OCI-LY3 (cell line): ENCODE data around the gene ARHGAP6.
A peak's percentile ranks its signal among the peaks of the same experiment; 100 is the strongest.

Experiments
- H2AFZ ChIP-seq: fragments of 200-600, 300-600 bp; shearing (Covaris generic); 2 replicates; pipeline ENCODE4 v1.6.0; 2014; ENCODE audit warnings: antibody characterized with exemption, low read depth, low read length
- H3K27ac ChIP-seq: fragments of 200-600, 300-600 bp; sonication (generic); 2 replicates; pipeline ENCODE4 v1.5.1; 2014; ENCODE audit warnings: mild to moderate bottlenecking, low read length, moderate library complexity, mixed read lengths
- H3K27me3 ChIP-seq: fragments of 200-600, 300-600 bp; sonication (generic); 2 replicates; pipeline ENCODE4 v1.6.1; 2014; ENCODE audit warnings: low read depth, low read length, mixed read lengths
- H3K36me3 ChIP-seq: fragments of 200-600, 300-600 bp; sonication (generic); replicated peaks from 2 replicates; pipeline ENCODE3; 2014; ENCODE audit warnings: low read depth, low read length, mixed read lengths
- H3K4me1 ChIP-seq: fragments of 300-600, 200-600 bp; sonication (generic); 2 replicates; pipeline ENCODE4 v1.6.1; 2014; ENCODE audit warnings: low read length, mixed read lengths
- H3K4me2 ChIP-seq: fragments of 200-600, 300-600 bp; sonication (generic); 2 replicates; pipeline ENCODE4 v1.6.1; 2014; ENCODE audit warnings: low read length, mixed read lengths
- H3K4me3 ChIP-seq: fragments of 300-600, 200-600 bp; sonication (generic); 2 replicates; pipeline ENCODE4 v1.5.1; 2014; ENCODE audit warnings: antibody characterized with exemption, mild to moderate bottlenecking, low read length, moderate library complexity
- H3K79me2 ChIP-seq: fragments of 300-600, 200-600 bp; shearing (Covaris generic); 2 replicates; pipeline ENCODE4 v1.6.1; 2014; ENCODE audit warnings: mild to moderate bottlenecking, low read length, mixed read lengths
- H3K9ac ChIP-seq: fragments of 300-600, 200-600 bp; shearing (Covaris generic); 2 replicates; pipeline ENCODE4 v1.6.0; 2014; ENCODE audit warnings: mild to moderate bottlenecking, low read length, moderate library complexity
- H3K9me3 ChIP-seq: fragments of 200-600, 300-600 bp; shearing (Covaris generic); 2 replicates; pipeline ENCODE4 v1.6.1; 2014; ENCODE audit warnings: low read length, mixed read lengths; ENCODE audit not compliant: insufficient read depth
- H4K20me1 ChIP-seq: fragments of 200-600, 300-600 bp; sonication (generic); 2 replicates; pipeline ENCODE4 v1.6.1; 2016; ENCODE audit warnings: low read length, mixed read lengths; ENCODE audit not compliant: insufficient read depth
- EZH2phosphoT487 ChIP-seq: fragments of 200-600 bp; shearing (Covaris generic); IDR thresholded peaks from 2 replicates; pipeline ENCODE4 v1.6.1; 2018; ENCODE audit warnings: antibody characterized with exemption, mixed run types, low read depth
- TF ChIP-seq, protein P1 (sequence below): fragments of 200-600, 300-600 bp; sonication (generic); IDR thresholded peaks from 2 replicates; pipeline ENCODE4 v1.5.1; 2014; ENCODE audit warnings: antibody characterized with exemption, low read length, low read depth

The ARHGAP6 gene

DNA sequence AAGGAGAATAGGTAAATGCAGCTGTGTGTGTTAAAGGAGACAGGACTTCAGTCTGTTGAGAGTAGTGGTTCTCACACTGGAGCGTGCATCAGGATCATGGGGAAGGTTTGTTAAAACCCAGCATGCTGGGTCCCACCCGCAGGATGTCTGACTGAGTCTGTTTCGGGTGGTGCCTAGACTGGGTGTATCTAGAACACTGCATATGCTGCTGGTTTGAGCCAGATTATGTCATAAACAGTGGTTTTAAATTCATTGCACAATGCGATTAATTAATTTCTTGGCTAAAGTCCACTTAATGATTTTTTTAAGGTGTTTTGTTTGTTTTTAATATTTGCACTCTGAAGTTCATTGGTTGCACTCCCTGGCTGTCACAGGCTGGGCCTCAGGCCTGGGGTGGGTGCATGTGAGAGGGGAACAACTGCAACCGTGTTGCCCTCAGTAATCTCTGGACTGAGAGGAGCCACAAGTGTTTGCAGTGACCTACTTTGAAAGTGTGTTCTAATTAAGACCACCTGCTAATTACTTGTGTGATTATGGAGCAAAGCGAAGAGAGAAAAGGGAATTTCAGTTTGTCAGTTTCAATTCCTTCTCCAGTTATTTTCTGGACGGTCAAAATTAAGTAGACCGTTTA, 546.3 kb downstream of the ARHGAP6 start:
- H3K9me3 ChIP-seq = no peaks in the 10 kb centered on the region
- peaks cover 18% of the 10 kb centered on the region for H3K4me1 ChIP-seq
- H3K9ac ChIP-seq = no peak overlapping the region
- H3K79me2 ChIP-seq = peaks cover 8% of the 10 kb centered on the region
- no peak overlapping the region for H2AFZ ChIP-seq
- H3K27ac ChIP-seq = no peak overlapping the region
- H3K4me2 ChIP-seq = no peak overlapping the region; the same call in 1 of the 2 replicates
- no peak overlapping the region for H3K4me3 ChIP-seq
- H3K36me3 ChIP-seq = peaks cover 60% of the 10 kb centered on the region
- TF ChIP-seq, protein P1, sequence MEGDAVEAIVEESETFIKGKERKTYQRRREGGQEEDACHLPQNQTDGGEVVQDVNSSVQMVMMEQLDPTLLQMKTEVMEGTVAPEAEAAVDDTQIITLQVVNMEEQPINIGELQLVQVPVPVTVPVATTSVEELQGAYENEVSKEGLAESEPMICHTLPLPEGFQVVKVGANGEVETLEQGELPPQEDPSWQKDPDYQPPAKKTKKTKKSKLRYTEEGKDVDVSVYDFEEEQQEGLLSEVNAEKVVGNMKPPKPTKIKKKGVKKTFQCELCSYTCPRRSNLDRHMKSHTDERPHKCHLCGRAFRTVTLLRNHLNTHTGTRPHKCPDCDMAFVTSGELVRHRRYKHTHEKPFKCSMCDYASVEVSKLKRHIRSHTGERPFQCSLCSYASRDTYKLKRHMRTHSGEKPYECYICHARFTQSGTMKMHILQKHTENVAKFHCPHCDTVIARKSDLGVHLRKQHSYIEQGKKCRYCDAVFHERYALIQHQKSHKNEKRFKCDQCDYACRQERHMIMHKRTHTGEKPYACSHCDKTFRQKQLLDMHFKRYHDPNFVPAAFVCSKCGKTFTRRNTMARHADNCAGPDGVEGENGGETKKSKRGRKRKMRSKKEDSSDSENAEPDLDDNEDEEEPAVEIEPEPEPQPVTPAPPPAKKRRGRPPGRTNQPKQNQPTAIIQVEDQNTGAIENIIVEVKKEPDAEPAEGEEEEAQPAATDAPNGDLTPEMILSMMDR = no peak
- no peak for TF ChIP-seq EZH2phosphoT487
- H3K27me3 ChIP-seq = no peaks in the 10 kb centered on the region
- H4K20me1 ChIP-seq = no peaks in the 10 kb centered on the region; the same call in 1 of the 2 replicates

DNA sequence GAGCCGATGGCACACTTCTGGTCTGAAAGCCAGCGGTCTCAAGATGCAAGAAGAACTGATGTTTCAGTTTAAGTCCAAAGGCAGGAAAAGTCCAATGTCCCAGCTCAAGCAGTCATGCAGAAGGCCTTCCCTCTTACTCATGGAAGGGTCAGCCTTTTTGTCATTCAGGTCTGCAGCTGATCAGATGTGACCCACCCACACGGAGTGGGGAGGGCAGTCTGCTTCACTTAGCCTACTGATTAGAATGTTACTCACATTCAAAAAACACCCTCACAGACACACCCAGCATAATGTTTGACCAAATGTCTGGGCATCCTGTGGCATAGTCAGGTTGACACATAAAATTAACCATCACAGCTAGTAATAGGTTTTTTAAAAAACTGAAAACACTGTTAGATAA, 548.0 kb downstream of the ARHGAP6 start:
- Histone ChIP-seq H3K79me2 (peaks cover 24% of the 10 kb centered on the region), H3K36me3 (peaks cover 67% of the 10 kb centered on the region)

DNA sequence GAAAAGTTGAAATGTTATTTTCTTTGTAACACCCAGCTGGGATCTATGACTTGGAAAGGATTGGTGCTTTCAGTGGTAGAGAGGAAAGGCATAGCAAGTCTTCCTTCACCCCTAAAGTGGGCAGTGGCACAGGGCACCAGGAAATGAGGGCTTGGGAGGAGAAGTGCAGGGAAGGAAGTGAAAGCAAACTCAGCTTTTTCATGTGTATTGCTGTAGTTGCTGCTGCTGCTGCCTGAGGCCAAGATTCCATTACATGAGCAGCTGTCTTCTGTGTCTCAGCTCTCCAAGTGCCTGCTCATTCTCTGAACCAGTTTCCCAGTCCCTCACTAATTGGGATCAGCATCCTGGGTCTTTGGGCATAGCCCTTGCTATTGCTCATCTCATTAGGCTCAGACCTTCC, 552.0 kb downstream of the ARHGAP6 start:
- Histone ChIP-seq H3K27ac (peak overlapping the region; percentile 82), H2AFZ (no peak overlapping the region), H3K27me3 (no peaks in the 10 kb centered on the region), H3K9ac (peak overlapping the region; percentile 47), H3K9me3 (no peaks in the 10 kb centered on the region), H3K4me3 (peak overlapping the region; percentile 100), H3K4me2 (peak overlapping the region; percentile 93), H4K20me1 (0 out of 2 replicates have a peak, but pooled peaks cover 5% of the 10 kb centered on the region), H3K79me2 (peaks cover 51% of the 10 kb centered on the region), H3K36me3 (peaks cover 46% of the 10 kb centered on the region), H3K4me1 (peaks cover 38% of the 10 kb centered on the region)
- TF ChIP-seq, protein P1 = no peak
- TF ChIP-seq EZH2phosphoT487 = no peak

More for the DNA sequence above, 548.0 kb downstream of the ARHGAP6 start:
- TF ChIP-seq, protein P1 = no peak
- no peak for TF ChIP-seq EZH2phosphoT487
- H3K4me2 ChIP-seq = no peak overlapping the region
- H3K9me3 ChIP-seq = no peaks in the 10 kb centered on the region
- no peaks in the 10 kb centered on the region for H3K27me3 ChIP-seq
- peaks cover 34% of the 10 kb centered on the region for H3K4me1 ChIP-seq
- no peak overlapping the region for H3K4me3 ChIP-seq
- H3K9ac ChIP-seq = no peak overlapping the region
- no peak overlapping the region for H3K27ac ChIP-seq
- peaks cover 5% of the 10 kb centered on the region; the same call in 1 of the 2 replicates for H4K20me1 ChIP-seq
- no peak overlapping the region for H2AFZ ChIP-seq

DNA sequence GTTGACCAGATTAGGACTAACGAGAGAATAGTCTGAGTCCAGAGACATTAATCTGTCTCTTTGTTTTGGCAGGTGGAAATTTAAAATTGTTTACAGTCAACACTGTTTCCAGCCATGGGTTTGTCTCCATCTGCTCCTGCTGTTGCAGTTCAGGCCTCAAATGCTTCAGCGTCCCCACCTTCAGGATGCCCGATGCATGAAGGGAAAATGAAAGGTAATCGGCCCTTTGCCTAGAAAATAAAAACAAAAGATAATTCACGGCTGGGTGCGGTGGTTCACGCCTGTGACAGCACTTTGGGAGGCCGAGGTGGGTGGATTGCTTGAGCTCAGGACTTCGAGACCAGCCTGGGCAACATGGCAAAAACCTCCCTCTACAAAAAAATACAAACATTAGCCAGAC, 553.8 kb downstream of the ARHGAP6 start:
- H3K9me3 ChIP-seq = no peaks in the 10 kb centered on the region
- H3K4me3 ChIP-seq = peak overlapping the region; percentile 100
- H3K9ac ChIP-seq = peak overlapping the region; percentile 96
- 0 out of 2 replicates have a peak, but pooled peaks cover 5% of the 10 kb centered on the region for H4K20me1 ChIP-seq
- H3K4me1 ChIP-seq = peaks cover 48% of the 10 kb centered on the region
- H3K27me3 ChIP-seq = no peaks in the 10 kb centered on the region
- peaks cover 51% of the 10 kb centered on the region for H3K79me2 ChIP-seq
- peak overlapping the region; percentile 93 for H3K4me2 ChIP-seq
- peak overlapping the region; percentile 52 for H3K27ac ChIP-seq
- no peak overlapping the region for H2AFZ ChIP-seq
- H3K36me3 ChIP-seq = peaks cover 32% of the 10 kb centered on the region
- no peak for TF ChIP-seq EZH2phosphoT487
- TF ChIP-seq, protein P1 = no peak
